ENCODE measurements around the gene LCN12. TPM values are rescaled to one million over a fixed set of nuclear protein-coding genes. Genes with fewer than 3 reads are reported as not detected.

Gene LCN12
- total RNA-seq, 3 donors from 2014 or later, result 0.49 to 1.2 (median 0.58) TPM

DNA sequence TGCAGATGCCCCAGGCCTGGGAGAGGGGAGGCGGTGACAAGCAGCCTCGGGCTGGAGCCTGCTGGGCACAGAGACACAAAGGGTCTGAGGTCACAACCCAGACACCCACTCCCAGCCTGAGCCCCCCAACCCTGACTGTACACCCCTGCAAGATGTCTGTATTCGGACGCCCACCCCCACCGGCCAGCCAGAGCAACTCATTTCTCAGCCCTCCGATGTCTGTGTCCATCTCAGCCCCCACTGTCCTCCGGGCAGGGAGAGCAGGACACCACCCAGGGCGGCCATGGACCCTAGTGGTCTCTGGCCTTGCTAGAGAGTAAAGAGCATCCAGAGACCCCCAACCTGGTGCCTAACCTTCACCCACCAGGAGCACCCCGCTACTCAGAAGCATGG, 3.9 kb downstream of the LCN12 start:
- Mint-ChIP-seq H3K36me3 (ENCODE audit: insufficient read depth) (no peaks in the 10 kb centered on the region), H3K4me3 (no peak overlapping the region), H3K27me3 (ENCODE audit: low read depth) (no peaks in the 10 kb centered on the region), H3K9me3 (no peaks in the 10 kb centered on the region), H3K4me1 (ENCODE audit: low read depth) (peaks cover 19% of the 10 kb centered on the region)
- DNase-seq, result no peak
- no peak for ATAC-seq

GRCh38 chr9:136956604-136957003, 4.5 kb downstream of the LCN12 start:
- no peak overlapping the region for H3K4me3 Mint-ChIP-seq
- H3K36me3 Mint-ChIP-seq (ENCODE audit: insufficient read depth), result no peaks in the 10 kb centered on the region
- H3K4me1 Mint-ChIP-seq (ENCODE audit: low read depth), result peaks cover 20% of the 10 kb centered on the region
- no peaks in the 10 kb centered on the region for H3K9me3 Mint-ChIP-seq
- no peak for DNase-seq
- no peaks in the 10 kb centered on the region for H3K27me3 Mint-ChIP-seq (ENCODE audit: low read depth)
- no peak for ATAC-seq

- H3K4me3 Mint-ChIP-seq, result no peak overlapping the region
- DNase-seq (no peak), ATAC-seq (no peak)
- H3K9me3 Mint-ChIP-seq, result no peaks in the 10 kb centered on the region
- peaks cover 20% of the 10 kb centered on the region for H3K4me1 Mint-ChIP-seq (ENCODE audit: low read depth)
- no peaks in the 10 kb centered on the region for H3K27me3 Mint-ChIP-seq (ENCODE audit: low read depth)
- H3K36me3 Mint-ChIP-seq (ENCODE audit: insufficient read depth), result no peaks in the 10 kb centered on the region
These were observed 5.4 kb downstream of the LCN12 start for GRCh38 chr9:136957461-136957860.

- Mint-ChIP-seq H3K9me3 (no peaks in the 10 kb centered on the region), H3K36me3 (ENCODE audit: insufficient read depth) (no peaks in the 10 kb centered on the region), H3K4me1 (ENCODE audit: low read depth) (peaks cover 24% of the 10 kb centered on the region), H3K4me3 (no peak overlapping the region), H3K27me3 (ENCODE audit: low read depth) (no peaks in the 10 kb centered on the region)
- ATAC-seq (no peak), DNase-seq (no peak)
These were observed 5.8 kb downstream of the LCN12 start for GRCh38 chr9:136957901-136958300.

DNA sequence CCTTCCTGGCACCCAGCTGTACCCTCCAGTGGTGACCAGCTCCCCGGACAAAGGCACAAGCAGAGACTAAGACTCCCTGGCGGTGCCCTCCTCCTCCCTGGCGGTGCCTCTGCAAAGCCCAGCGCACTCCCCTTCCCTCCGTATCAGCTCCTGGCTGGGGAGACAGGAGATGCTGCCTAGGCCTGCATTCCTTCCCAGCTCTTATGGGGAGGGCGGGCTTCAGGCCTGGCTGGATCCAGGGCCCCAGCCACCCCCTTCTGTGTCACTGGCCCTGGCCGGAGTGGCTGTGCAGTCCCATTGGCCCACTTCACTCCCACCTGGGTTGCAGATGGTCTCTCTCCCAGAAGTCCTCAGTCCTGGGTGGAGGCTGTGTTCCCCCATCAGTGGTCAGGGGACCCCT, 6.4 kb downstream of the LCN12 start:
- ATAC-seq (no peak), DNase-seq (no peak)
- H3K4me1 Mint-ChIP-seq (ENCODE audit: low read depth), result peaks cover 29% of the 10 kb centered on the region
- no peaks in the 10 kb centered on the region for H3K36me3 Mint-ChIP-seq (ENCODE audit: insufficient read depth)
- H3K4me3 Mint-ChIP-seq, result no peak overlapping the region
- H3K27me3 Mint-ChIP-seq (ENCODE audit: low read depth), result no peaks in the 10 kb centered on the region
- H3K9me3 Mint-ChIP-seq, result no peaks in the 10 kb centered on the region

DNA sequence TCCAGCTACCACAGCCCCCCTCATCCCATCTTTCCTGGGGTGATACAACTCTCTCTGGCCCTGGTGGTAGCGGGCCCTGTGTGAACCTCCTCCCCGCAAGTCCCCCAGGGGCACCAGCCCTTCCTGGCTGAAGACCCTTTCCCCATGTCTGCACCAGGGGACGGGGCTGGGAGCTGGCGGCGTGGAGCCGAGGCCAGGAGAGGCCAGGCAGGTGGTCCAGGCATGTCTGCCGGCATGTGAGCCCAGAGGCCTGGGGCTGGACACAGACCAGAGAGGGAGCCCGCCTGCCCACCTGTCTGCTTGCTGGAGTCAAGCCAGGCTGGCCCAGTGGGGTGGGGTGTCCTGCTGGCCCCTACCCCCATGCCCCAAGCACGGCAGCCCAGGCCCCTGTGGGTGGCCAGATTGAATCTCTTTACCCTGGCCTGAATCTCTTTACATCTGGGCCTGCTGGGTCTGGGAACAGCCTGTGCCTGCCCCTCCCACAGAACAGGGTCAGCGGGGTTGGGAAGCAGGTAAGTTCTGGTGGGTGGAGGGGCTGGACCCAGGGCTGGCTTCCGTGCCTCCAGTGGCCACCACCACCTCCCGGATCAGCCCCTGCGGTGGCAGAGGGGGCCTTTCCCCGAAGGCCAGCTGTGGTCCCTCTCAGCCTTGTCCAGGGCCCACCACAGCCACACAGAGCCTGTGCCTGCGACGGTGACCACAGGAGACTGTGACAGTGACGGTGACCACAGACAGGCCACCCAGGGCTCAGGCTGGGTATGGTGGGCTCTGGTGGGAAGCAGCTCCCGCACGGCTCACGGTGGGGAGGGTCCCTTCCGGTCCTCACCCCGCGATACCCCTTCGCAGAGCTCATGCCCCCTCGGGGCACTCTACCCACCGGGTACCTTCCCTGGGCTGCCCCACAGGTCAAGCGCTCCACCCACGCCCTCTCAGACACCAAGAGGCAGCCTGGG, 7.1 kb downstream of the LCN12 start:
- Mint-ChIP-seq H3K9me3 (no peaks in the 10 kb centered on the region), H3K36me3 (ENCODE audit: insufficient read depth) (no peaks in the 10 kb centered on the region), H3K4me1 (ENCODE audit: low read depth) (peaks cover 29% of the 10 kb centered on the region), H3K4me3 (no peak overlapping the region), H3K27me3 (ENCODE audit: low read depth) (no peaks in the 10 kb centered on the region)
- DNase-seq, result no peak
- ATAC-seq, result no peak

- H3K36me3 Mint-ChIP-seq (ENCODE audit: insufficient read depth), result no peaks in the 10 kb centered on the region
- H3K9me3 Mint-ChIP-seq, result no peaks in the 10 kb centered on the region
- DNase-seq, result no peak
- H3K27me3 Mint-ChIP-seq (ENCODE audit: low read depth), result no peaks in the 10 kb centered on the region
- H3K4me1 Mint-ChIP-seq (ENCODE audit: low read depth), result peaks cover 36% of the 10 kb centered on the region
- no peak overlapping the region for H3K4me3 Mint-ChIP-seq
- peak in 1 of 2 donors; percentile 9 for ATAC-seq
These were observed 8.3 kb downstream of the LCN12 start for GRCh38 chr9:136960212-136960937.

DNA sequence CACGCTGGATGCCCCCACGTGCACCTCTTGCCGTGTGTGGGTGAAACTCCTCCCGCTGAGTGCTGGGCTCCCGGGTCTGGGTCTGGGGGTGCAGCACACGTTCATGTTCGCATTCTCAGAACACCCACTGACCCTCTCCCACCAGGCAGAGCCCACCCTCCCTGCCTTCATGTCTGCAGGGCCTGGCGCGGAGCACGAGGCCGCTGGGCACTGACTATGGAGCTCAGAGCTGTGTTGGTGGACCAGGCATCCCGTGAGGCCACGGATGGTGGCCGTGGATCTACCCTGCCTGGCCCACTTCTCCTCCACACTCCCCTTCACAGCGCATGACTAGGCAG, 8.8 kb downstream of the LCN12 start:
- no peaks in the 10 kb centered on the region for H3K36me3 Mint-ChIP-seq (ENCODE audit: insufficient read depth)
- H3K9me3 Mint-ChIP-seq, result no peaks in the 10 kb centered on the region
- no peak overlapping the region for H3K4me3 Mint-ChIP-seq
- no peak for DNase-seq
- no peaks in the 10 kb centered on the region for H3K27me3 Mint-ChIP-seq (ENCODE audit: low read depth)
- no peak for ATAC-seq
- H3K4me1 Mint-ChIP-seq (ENCODE audit: low read depth), result peaks cover 40% of the 10 kb centered on the region

- Mint-ChIP-seq H3K4me1 (ENCODE audit: low read depth) (peaks cover 44% of the 10 kb centered on the region), H3K36me3 (ENCODE audit: insufficient read depth) (no peaks in the 10 kb centered on the region), H3K9me3 (no peaks in the 10 kb centered on the region), H3K4me3 (no peak overlapping the region), H3K27me3 (ENCODE audit: low read depth) (no peaks in the 10 kb centered on the region)
- DNase-seq, result no peak
- ATAC-seq, result no peak
These were observed 9.4 kb downstream of the LCN12 start for GRCh38 chr9:136961279-136962065.

- ATAC-seq, result no peak
- no peak overlapping the region for H3K4me3 Mint-ChIP-seq
These were observed 10.1 kb downstream of the LCN12 start for GRCh38 chr9:136962163-136962562.

GRCh38 chr9:136962701-136963248, 10.7 kb downstream of the LCN12 start:
- no peak overlapping the region for H3K4me3 Mint-ChIP-seq
- peak in 1 of 2 donors; percentile 6 for ATAC-seq
- H3K36me3 Mint-ChIP-seq (ENCODE audit: insufficient read depth), result no peaks in the 10 kb centered on the region
- no peaks in the 10 kb centered on the region for H3K9me3 Mint-ChIP-seq
- no peaks in the 10 kb centered on the region for H3K27me3 Mint-ChIP-seq (ENCODE audit: low read depth)
- no peak for DNase-seq
- H3K4me1 Mint-ChIP-seq (ENCODE audit: low read depth), result peaks cover 42% of the 10 kb centered on the region

More at GRCh38 chr9:136962163-136962562, 10.1 kb downstream of the LCN12 start:
- no peaks in the 10 kb centered on the region for H3K36me3 Mint-ChIP-seq (ENCODE audit: insufficient read depth)
- no peak for DNase-seq
- no peaks in the 10 kb centered on the region for H3K9me3 Mint-ChIP-seq
- H3K27me3 Mint-ChIP-seq (ENCODE audit: low read depth), result no peaks in the 10 kb centered on the region
- H3K4me1 Mint-ChIP-seq (ENCODE audit: low read depth), result peaks cover 42% of the 10 kb centered on the region

GRCh38 chr9:136963341-136963740, 11.3 kb downstream of the LCN12 start:
- ATAC-seq, result no peak
- Mint-ChIP-seq H3K27me3 (ENCODE audit: low read depth) (no peaks in the 10 kb centered on the region), H3K4me3 (no peak overlapping the region), H3K4me1 (ENCODE audit: low read depth) (peaks cover 41% of the 10 kb centered on the region), H3K36me3 (ENCODE audit: insufficient read depth) (no peaks in the 10 kb centered on the region), H3K9me3 (no peaks in the 10 kb centered on the region)
- DNase-seq, result no peak

GRCh38 chr9:136963751-136964150, 11.7 kb downstream of the LCN12 start:
- ATAC-seq, result no peak
- Mint-ChIP-seq H3K4me3 (no peak overlapping the region), H3K27me3 (ENCODE audit: low read depth) (no peaks in the 10 kb centered on the region)

GRCh38 chr9:136964171-136964689, 12.2 kb downstream of the LCN12 start:
- no peak overlapping the region for H3K4me3 Mint-ChIP-seq
- ATAC-seq, result no peak
- H3K27me3 Mint-ChIP-seq (ENCODE audit: low read depth), result no peaks in the 10 kb centered on the region
- no peaks in the 10 kb centered on the region for H3K9me3 Mint-ChIP-seq
- no peaks in the 10 kb centered on the region for H3K36me3 Mint-ChIP-seq (ENCODE audit: insufficient read depth)
- H3K4me1 Mint-ChIP-seq (ENCODE audit: low read depth), result peaks cover 38% of the 10 kb centered on the region
- DNase-seq, result no peak

More at GRCh38 chr9:136963751-136964150, 11.7 kb downstream of the LCN12 start:
- Mint-ChIP-seq H3K4me1 (ENCODE audit: low read depth) (peaks cover 41% of the 10 kb centered on the region), H3K36me3 (ENCODE audit: insufficient read depth) (no peaks in the 10 kb centered on the region), H3K9me3 (no peaks in the 10 kb centered on the region)
- DNase-seq, result no peak

Measured in activated T-cell treated with anti-CD3 and anti-CD28 coated beads, Interleukin-2, amount 50 U/mL, for 4 hours (primary cell).